Measurements from ENCODE around the gene SUPT7L. TPM values are rescaled to one million over a fixed set of nuclear protein-coding genes. Genes with fewer than 3 reads are reported as not detected.

The SUPT7L gene
- total and polyA plus RNA-seq, 2 of the 13 experiments (the other 11 are each of a cell fraction or from before 2014, with no cell fraction given) = 32.9 to 77.5 TPM

DNA sequence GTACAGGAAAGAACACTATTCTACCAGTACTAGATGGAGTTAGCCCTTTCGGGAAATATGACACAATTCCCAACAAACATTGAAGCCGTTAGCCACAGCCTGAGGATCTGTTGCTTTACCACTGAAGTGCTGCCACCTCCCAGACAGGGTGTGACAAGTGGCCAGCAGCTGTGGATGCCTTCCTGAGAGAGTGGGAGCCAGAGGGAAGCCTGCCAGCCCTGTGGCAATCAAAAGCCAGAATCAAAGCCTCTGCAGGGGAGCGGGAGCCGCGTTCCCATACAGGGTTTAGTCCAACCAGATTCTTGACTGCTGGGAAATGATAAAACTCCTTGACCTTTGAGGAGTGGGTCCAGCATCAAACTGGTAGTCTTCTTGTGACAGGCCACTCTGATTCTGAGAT is 38.3 kb upstream of the SUPT7L start (continued):
- TF ChIP-seq ZNF543 (CRISPR knock-in tag; IDR thresholded peaks at IDR 0.05) = no peak
- TF ChIP-seq, protein P1, sequence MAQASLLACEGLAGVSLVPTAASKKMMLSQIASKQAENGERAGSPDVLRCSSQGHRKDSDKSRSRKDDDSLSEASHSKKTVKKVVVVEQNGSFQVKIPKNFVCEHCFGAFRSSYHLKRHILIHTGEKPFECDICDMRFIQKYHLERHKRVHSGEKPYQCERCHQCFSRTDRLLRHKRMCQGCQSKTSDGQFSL (CRISPR knock-in tag; IDR thresholded peaks at IDR 0.05) = no peak
- no peak for TF ChIP-seq SALL2 (CRISPR knock-in tag; IDR thresholded peaks at IDR 0.05)
- TF ChIP-seq PRMT3 (CRISPR knock-in tag; IDR thresholded peaks at IDR 0.05; ENCODE audit: borderline replicate concordance, low read depth) = no peak

DNA sequence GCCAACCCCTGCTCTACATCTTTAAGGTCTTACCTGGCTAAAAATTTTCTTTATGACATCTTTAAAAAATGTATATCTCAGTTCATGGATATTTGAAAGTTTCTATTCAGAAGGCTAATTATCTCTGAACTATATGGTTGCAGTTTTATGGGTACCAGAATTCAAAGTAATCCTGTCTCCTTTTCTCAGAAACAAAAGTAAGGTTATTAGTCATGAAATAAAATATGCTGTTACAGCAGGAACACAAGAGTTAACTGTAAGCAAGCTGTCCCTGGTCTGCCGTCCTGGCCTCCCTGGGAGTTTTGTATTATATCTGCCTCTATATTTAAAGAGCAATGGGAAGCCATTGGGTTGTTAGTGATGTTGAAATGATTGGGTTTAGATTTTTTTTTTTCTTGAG is 34.2 kb upstream of the SUPT7L start:
- H2AFZ ChIP-seq (ENCODE audit: low read length) = no peak overlapping the region
- CTCF ChIA-PET (ENCODE audit: low intra/inter-chr PET ratio, low total read pairs) = no interaction called here
- TF ChIP-seq, protein P2, sequence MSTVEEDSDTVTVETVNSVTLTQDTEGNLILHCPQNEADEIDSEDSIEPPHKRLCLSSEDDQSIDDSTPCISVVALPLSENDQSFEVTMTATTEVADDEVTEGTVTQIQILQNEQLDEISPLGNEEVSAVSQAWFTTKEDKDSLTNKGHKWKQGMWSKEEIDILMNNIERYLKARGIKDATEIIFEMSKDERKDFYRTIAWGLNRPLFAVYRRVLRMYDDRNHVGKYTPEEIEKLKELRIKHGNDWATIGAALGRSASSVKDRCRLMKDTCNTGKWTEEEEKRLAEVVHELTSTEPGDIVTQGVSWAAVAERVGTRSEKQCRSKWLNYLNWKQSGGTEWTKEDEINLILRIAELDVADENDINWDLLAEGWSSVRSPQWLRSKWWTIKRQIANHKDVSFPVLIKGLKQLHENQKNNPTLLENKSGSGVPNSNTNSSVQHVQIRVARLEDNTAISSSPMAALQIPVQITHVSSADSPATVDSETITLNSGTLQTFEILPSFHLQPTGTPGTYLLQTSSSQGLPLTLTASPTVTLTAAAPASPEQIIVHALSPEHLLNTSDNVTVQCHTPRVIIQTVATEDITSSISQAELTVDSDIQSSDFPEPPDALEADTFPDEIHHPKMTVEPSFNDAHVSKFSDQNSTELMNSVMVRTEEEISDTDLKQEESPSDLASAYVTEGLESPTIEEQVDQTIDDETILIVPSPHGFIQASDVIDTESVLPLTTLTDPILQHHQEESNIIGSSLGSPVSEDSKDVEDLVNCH (CRISPR knock-in tag; IDR thresholded peaks at IDR 0.05) = no peak
- TF ChIP-seq, protein P3, sequence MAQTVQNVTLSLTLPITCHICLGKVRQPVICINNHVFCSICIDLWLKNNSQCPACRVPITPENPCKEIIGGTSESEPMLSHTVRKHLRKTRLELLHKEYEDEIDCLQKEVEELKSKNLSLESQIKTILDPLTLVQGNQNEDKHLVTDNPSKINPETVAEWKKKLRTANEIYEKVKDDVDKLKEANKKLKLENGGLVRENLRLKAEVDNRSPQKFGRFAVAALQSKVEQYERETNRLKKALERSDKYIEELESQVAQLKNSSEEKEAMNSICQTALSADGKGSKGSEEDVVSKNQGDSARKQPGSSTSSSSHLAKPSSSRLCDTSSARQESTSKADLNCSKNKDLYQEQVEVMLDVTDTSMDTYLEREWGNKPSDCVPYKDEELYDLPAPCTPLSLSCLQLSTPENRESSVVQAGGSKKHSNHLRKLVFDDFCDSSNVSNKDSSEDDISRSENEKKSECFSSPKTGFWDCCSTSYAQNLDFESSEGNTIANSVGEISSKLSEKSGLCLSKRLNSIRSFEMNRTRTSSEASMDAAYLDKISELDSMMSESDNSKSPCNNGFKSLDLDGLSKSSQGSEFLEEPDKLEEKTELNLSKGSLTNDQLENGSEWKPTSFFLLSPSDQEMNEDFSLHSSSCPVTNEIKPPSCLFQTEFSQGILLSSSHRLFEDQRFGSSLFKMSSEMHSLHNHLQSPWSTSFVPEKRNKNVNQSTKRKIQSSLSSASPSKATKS (CRISPR knock-in tag; IDR thresholded peaks at IDR 0.05) = no peak
- TF ChIP-seq, protein P4, sequence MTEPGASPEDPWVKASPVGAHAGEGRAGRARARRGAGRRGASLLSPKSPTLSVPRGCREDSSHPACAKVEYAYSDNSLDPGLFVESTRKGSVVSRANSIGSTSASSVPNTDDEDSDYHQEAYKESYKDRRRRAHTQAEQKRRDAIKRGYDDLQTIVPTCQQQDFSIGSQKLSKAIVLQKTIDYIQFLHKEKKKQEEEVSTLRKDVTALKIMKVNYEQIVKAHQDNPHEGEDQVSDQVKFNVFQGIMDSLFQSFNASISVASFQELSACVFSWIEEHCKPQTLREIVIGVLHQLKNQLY (CRISPR knock-in tag; IDR thresholded peaks at IDR 0.05) = no peak
- TF ChIP-seq, protein P5, sequence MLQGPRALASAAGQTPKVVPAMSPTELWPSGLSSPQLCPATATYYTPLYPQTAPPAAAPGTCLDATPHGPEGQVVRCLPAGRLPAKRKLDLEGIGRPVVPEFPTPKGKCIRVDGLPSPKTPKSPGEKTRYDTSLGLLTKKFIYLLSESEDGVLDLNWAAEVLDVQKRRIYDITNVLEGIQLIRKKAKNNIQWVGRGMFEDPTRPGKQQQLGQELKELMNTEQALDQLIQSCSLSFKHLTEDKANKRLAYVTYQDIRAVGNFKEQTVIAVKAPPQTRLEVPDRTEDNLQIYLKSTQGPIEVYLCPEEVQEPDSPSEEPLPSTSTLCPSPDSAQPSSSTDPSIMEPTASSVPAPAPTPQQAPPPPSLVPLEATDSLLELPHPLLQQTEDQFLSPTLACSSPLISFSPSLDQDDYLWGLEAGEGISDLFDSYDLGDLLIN (CRISPR knock-in tag; IDR thresholded peaks at IDR 0.05; ENCODE audit: borderline replicate concordance) = no peak
- no peak for TF ChIP-seq ARID2 (CRISPR knock-in tag; IDR thresholded peaks at IDR 0.05; ENCODE audit: borderline replicate concordance)
- TF ChIP-seq, protein P6, sequence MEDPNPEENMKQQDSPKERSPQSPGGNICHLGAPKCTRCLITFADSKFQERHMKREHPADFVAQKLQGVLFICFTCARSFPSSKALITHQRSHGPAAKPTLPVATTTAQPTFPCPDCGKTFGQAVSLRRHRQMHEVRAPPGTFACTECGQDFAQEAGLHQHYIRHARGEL (CRISPR knock-in tag; IDR thresholded peaks at IDR 0.05) = no peak
- no peak for TF ChIP-seq ZNF354B (CRISPR knock-in tag; IDR thresholded peaks at IDR 0.05)
- TF ChIP-seq ATF7 (IDR thresholded peaks at IDR 0.05) = no peak
- no peak for TF ChIP-seq ATF7 (CRISPR knock-in tag; IDR thresholded peaks at IDR 0.05)
- POLR2A ChIA-PET = no interaction called here
- H3K27ac ChIP-seq (ENCODE audit: extremely low read length, insufficient read depth, low read length) = no peak overlapping the region
- intact Hi-C loops (cut with micrococcal nuclease; ENCODE audit: unreplicated experiment) = no loop called here
- DNase-seq (ENCODE audit: low spot score) (no peak), ATAC-seq (no peak), FAIRE-seq (no peak)
- H3K9me3 ChIP-seq (ENCODE audit: low read length) = no peaks in the 10 kb centered on the region
- no peaks in the 10 kb centered on the region for H4K20me1 ChIP-seq (ENCODE audit: insufficient read depth, low read length)
- no TSS peak for BruUV-seq (replicated peaks)
- peaks cover 15% of the 10 kb centered on the region for H3K4me1 ChIP-seq (ENCODE audit: insufficient read depth, low read length)
- H3K4me2 ChIP-seq (ENCODE audit: low read depth, low read length) = no peak overlapping the region
- no peak overlapping the region for H3K9ac ChIP-seq (ENCODE audit: insufficient read depth, low read depth, low read length)
- no peak overlapping the region for H3K4me3 ChIP-seq (replicated peaks in 1 of 3; ENCODE audit: insufficient read depth in 1 of 3, low read depth in 2 of 3, low read length in 3 of 3)
- peaks cover 10 to 27% of the 10 kb centered on the region in 2 experiments; a peak in 4 of 5 replicates for H3K36me3 ChIP-seq (replicated peaks in 1 of 2; ENCODE audit: control insufficient read depth in 1 of 2, insufficient read depth in 2 of 2, low read length in 2 of 2)
- 95% methylated on average over 1 of the region's 1 CpG for WGBS (ENCODE audit: low lambda C conversion rate)
- H3K27me3 ChIP-seq (ENCODE audit: control insufficient read depth in 1 of 2, insufficient read depth in 2 of 2, low read length in 2 of 2) = no peaks in the 10 kb centered on the region
- in situ Hi-C loops (cut with HindIII; ENCODE audit: extremely low pct_ligation_motif_present, low pct_unique_long_range_greater_than_20kb) = no loop called here
- H3K79me2 ChIP-seq (ENCODE audit: insufficient read depth, low read length) = no peaks in the 10 kb centered on the region
